ENCODE measurements around the gene NUMA1. TPM values are rescaled to one million over a fixed set of nuclear protein-coding genes. Genes with fewer than 3 reads are reported as not detected.

The NUMA1 gene
- total and polyA plus RNA-seq, 9 donors: 118 to 197 (median 166) TPM

- Histone ChIP-seq H3K27me3 (ENCODE audit: control insufficient read depth, insufficient read depth, low read length) (no peaks in the 10 kb centered on the region), H3K36me3 (ENCODE audit: control insufficient read depth, insufficient read depth, low read length) (peaks cover 93% of the 10 kb centered on the region), H3K9me3 (replicated peaks; ENCODE audit: control insufficient read depth, low read depth, low read length) (no peaks in the 10 kb centered on the region), H3K27ac (ENCODE audit: low read length) (no peak overlapping the region), H3K4me3 (ENCODE audit: low read length) (no peak overlapping the region), H3K4me1 (ENCODE audit: control insufficient read depth, insufficient read depth, low read length) (peaks cover 10% of the 10 kb centered on the region)
- 40% methylated on average over 1 of the region's 5 CpGs for WGBS (ENCODE audit: insufficient coverage)
- DNase-seq: no peak
Observed at GRCh38 chr11:72024069-72024754, 56.1 kb downstream of the NUMA1 start.

- whole genome bisulfite sequencing (ENCODE audit: insufficient coverage): no CpG with 5 or more reads among the region's 4 CpGs
- no peak overlapping the region for H3K4me3 ChIP-seq (ENCODE audit: low read length)
- peaks cover 93% of the 10 kb centered on the region for H3K36me3 ChIP-seq (ENCODE audit: control insufficient read depth, insufficient read depth, low read length)
- no peak overlapping the region for H3K27ac ChIP-seq (ENCODE audit: low read length)
- no peak for DNase-seq
- peaks cover 10% of the 10 kb centered on the region for H3K4me1 ChIP-seq (ENCODE audit: control insufficient read depth, insufficient read depth, low read length)
- H3K27me3 ChIP-seq (ENCODE audit: control insufficient read depth, insufficient read depth, low read length): no peaks in the 10 kb centered on the region
- no peaks in the 10 kb centered on the region for H3K9me3 ChIP-seq (replicated peaks; ENCODE audit: control insufficient read depth, low read depth, low read length)
Observed at GRCh38 chr11:72023335-72023734, 57.0 kb downstream of the NUMA1 start.

- no peaks in the 10 kb centered on the region for H3K27me3 ChIP-seq (ENCODE audit: control insufficient read depth, insufficient read depth, low read length)
- H3K4me1 ChIP-seq (ENCODE audit: control insufficient read depth, insufficient read depth, low read length): peaks cover 32% of the 10 kb centered on the region
- H3K4me3 ChIP-seq (ENCODE audit: low read length): no peak overlapping the region
- H3K9me3 ChIP-seq (replicated peaks; ENCODE audit: control insufficient read depth, low read depth, low read length): no peaks in the 10 kb centered on the region
- 94% methylated on average over 8 of the region's 9 CpGs for WGBS (ENCODE audit: insufficient coverage)
- peak; percentile 5 for DNase-seq
- H3K27ac ChIP-seq (ENCODE audit: low read length): no peak overlapping the region
- H3K36me3 ChIP-seq (ENCODE audit: control insufficient read depth, insufficient read depth, low read length): peaks cover 98% of the 10 kb centered on the region
Observed at GRCh38 chr11:72018171-72018570, 62.2 kb downstream of the NUMA1 start.

GRCh38 chr11:72015511-72016061 lies 64.8 kb downstream of the NUMA1 start:
- H3K9me3 ChIP-seq (replicated peaks; ENCODE audit: control insufficient read depth, low read depth, low read length): no peaks in the 10 kb centered on the region
- 56% methylated on average over 9 of the region's 10 CpGs for WGBS (ENCODE audit: insufficient coverage)
- DNase-seq: peak; percentile 53
- peaks cover 57% of the 10 kb centered on the region for H3K4me1 ChIP-seq (ENCODE audit: control insufficient read depth, insufficient read depth, low read length)
- H3K36me3 ChIP-seq (ENCODE audit: control insufficient read depth, insufficient read depth, low read length): peaks cover 99% of the 10 kb centered on the region
- H3K4me3 ChIP-seq (ENCODE audit: low read length): no peak overlapping the region
- peak overlapping the region; percentile 67 for H3K27ac ChIP-seq (ENCODE audit: low read length)
- H3K27me3 ChIP-seq (ENCODE audit: control insufficient read depth, insufficient read depth, low read length): no peaks in the 10 kb centered on the region

- 81% methylated on average over 16 of the region's 16 CpGs for WGBS (ENCODE audit: insufficient coverage)
- Histone ChIP-seq H3K27ac (ENCODE audit: low read length) (peak overlapping the region; percentile 67), H3K9me3 (replicated peaks; ENCODE audit: control insufficient read depth, low read depth, low read length) (no peaks in the 10 kb centered on the region), H3K4me3 (ENCODE audit: low read length) (no peak overlapping the region), H3K36me3 (ENCODE audit: control insufficient read depth, insufficient read depth, low read length) (peaks cover 100% of the 10 kb centered on the region), H3K27me3 (ENCODE audit: control insufficient read depth, insufficient read depth, low read length) (no peaks in the 10 kb centered on the region), H3K4me1 (ENCODE audit: control insufficient read depth, insufficient read depth, low read length) (peaks cover 59% of the 10 kb centered on the region)
- DNase-seq: no peak
Observed at GRCh38 chr11:72014761-72015320, 65.5 kb downstream of the NUMA1 start.

- peaks cover 59% of the 10 kb centered on the region for H3K4me1 ChIP-seq (ENCODE audit: control insufficient read depth, insufficient read depth, low read length)
- no peaks in the 10 kb centered on the region for H3K27me3 ChIP-seq (ENCODE audit: control insufficient read depth, insufficient read depth, low read length)
- peaks cover 100% of the 10 kb centered on the region for H3K36me3 ChIP-seq (ENCODE audit: control insufficient read depth, insufficient read depth, low read length)
- DNase-seq: peak; percentile 62
- no peaks in the 10 kb centered on the region for H3K9me3 ChIP-seq (replicated peaks; ENCODE audit: control insufficient read depth, low read depth, low read length)
- H3K27ac ChIP-seq (ENCODE audit: low read length): peak overlapping the region; percentile 67
- H3K4me3 ChIP-seq (ENCODE audit: low read length): no peak overlapping the region
- WGBS (ENCODE audit: insufficient coverage): 73% methylated on average over 38 of the region's 38 CpGs
Observed at GRCh38 chr11:72013765-72014711, 66.3 kb downstream of the NUMA1 start.

- peak; percentile 87 for DNase-seq
- H3K27ac ChIP-seq (ENCODE audit: low read length): peak overlapping the region; percentile 67
- WGBS (ENCODE audit: insufficient coverage): 43% methylated on average over 29 of the region's 33 CpGs
- peaks cover 61% of the 10 kb centered on the region for H3K4me1 ChIP-seq (ENCODE audit: control insufficient read depth, insufficient read depth, low read length)
- H3K36me3 ChIP-seq (ENCODE audit: control insufficient read depth, insufficient read depth, low read length): peaks cover 99% of the 10 kb centered on the region
- no peaks in the 10 kb centered on the region for H3K27me3 ChIP-seq (ENCODE audit: control insufficient read depth, insufficient read depth, low read length)
- no peak overlapping the region for H3K4me3 ChIP-seq (ENCODE audit: low read length)
- H3K9me3 ChIP-seq (replicated peaks; ENCODE audit: control insufficient read depth, low read depth, low read length): no peaks in the 10 kb centered on the region
Observed at GRCh38 chr11:72012897-72013721, 67.2 kb downstream of the NUMA1 start.

- WGBS (ENCODE audit: insufficient coverage): no CpG with 5 or more reads among the region's 5 CpGs
- Histone ChIP-seq H3K4me1 (ENCODE audit: control insufficient read depth, insufficient read depth, low read length) (peaks cover 61% of the 10 kb centered on the region), H3K4me3 (ENCODE audit: low read length) (no peak overlapping the region), H3K36me3 (ENCODE audit: control insufficient read depth, insufficient read depth, low read length) (peaks cover 99% of the 10 kb centered on the region), H3K27me3 (ENCODE audit: control insufficient read depth, insufficient read depth, low read length) (no peaks in the 10 kb centered on the region), H3K9me3 (replicated peaks; ENCODE audit: control insufficient read depth, low read depth, low read length) (no peaks in the 10 kb centered on the region), H3K27ac (ENCODE audit: low read length) (peak overlapping the region; percentile 67)
- no peak for DNase-seq
Observed at GRCh38 chr11:72012091-72012630, 68.2 kb downstream of the NUMA1 start.

GRCh38 chr11:72010529-72011233 lies 69.7 kb downstream of the NUMA1 start:
- Histone ChIP-seq H3K4me3 (ENCODE audit: low read length) (no peak overlapping the region), H3K27me3 (ENCODE audit: control insufficient read depth, insufficient read depth, low read length) (no peaks in the 10 kb centered on the region), H3K9me3 (replicated peaks; ENCODE audit: control insufficient read depth, low read depth, low read length) (no peaks in the 10 kb centered on the region), H3K4me1 (ENCODE audit: control insufficient read depth, insufficient read depth, low read length) (peaks cover 54% of the 10 kb centered on the region), H3K27ac (ENCODE audit: low read length) (no peak overlapping the region), H3K36me3 (ENCODE audit: control insufficient read depth, insufficient read depth, low read length) (peaks cover 99% of the 10 kb centered on the region)
- 71% methylated on average over 6 of the region's 10 CpGs for WGBS (ENCODE audit: insufficient coverage)
- no peak for DNase-seq

Data from muscle of leg (tissue), 11 donors.